Inflammatory macrophage treated with lipopolysaccharide for 4 hours (primary cell): Measurements from ENCODE around the gene SLC25A5.
"Not testable (repeated sequence)": the region's sequence is repeated elsewhere in the genome, so short reads cannot be mapped to it uniquely, and the experiment has no call there.

Source experiments
- DNase-seq: peaks from one replicate; pipeline ENCODE4 v3.0.0-alpha.2; 2020

The SLC25A5 gene

GRCh38 chrX:119467842-119468550 lies at the start of gene SLC25A5:
TSS of gene SLC25A5 (plus strand) at chrX:119468444. CDS start at chrX:119468516, 72 bp downstream.
- DNase-seq, result peak; percentile 83

GRCh38 chrX:119419146-119419545 lies 49.1 kb upstream of the SLC25A5 start:
- DNase-seq, result no peak

- DNase-seq, result no peak
These were observed 48.3 kb upstream of the SLC25A5 start for GRCh38 chrX:119419898-119420297.

- no peak for DNase-seq
These were observed 47.1 kb upstream of the SLC25A5 start for GRCh38 chrX:119421016-119421705.

- DNase-seq, result no peak
These were observed 44.6 kb upstream of the SLC25A5 start for GRCh38 chrX:119423631-119424030.

- DNase-seq, result no peak
These were observed 43.2 kb upstream of the SLC25A5 start for GRCh38 chrX:119424999-119425398.

- DNase-seq, result peak; percentile 4
These were observed 41.0 kb upstream of the SLC25A5 start for GRCh38 chrX:119427024-119427794.

- no peak for DNase-seq
These were observed 40.5 kb upstream of the SLC25A5 start for GRCh38 chrX:119427795-119428185.

GRCh38 chrX:119429471-119429870 lies 38.8 kb upstream of the SLC25A5 start:
- DNase-seq, result no peak

- DNase-seq, result not testable (repeated sequence)
These were observed 26.9 kb upstream of the SLC25A5 start for GRCh38 chrX:119441295-119441694.

GRCh38 chrX:119442286-119442685 lies 26.0 kb upstream of the SLC25A5 start:
- peak; percentile 59 for DNase-seq

GRCh38 chrX:119453202-119453601 lies 15.0 kb upstream of the SLC25A5 start:
- no peak for DNase-seq

- DNase-seq, result no peak
These were observed 13.0 kb upstream of the SLC25A5 start for GRCh38 chrX:119455264-119455663.

GRCh38 chrX:119459181-119459580 lies 9.1 kb upstream of the SLC25A5 start:
- no peak for DNase-seq

GRCh38 chrX:119465555-119465954 lies 2.7 kb upstream of the SLC25A5 start:
- no peak for DNase-seq

- no peak for DNase-seq
These were observed 1.3 kb upstream of the SLC25A5 start for GRCh38 chrX:119466970-119467369.

- DNase-seq, result no peak
These were observed 811 bp upstream of the SLC25A5 start for GRCh38 chrX:119467433-119467832.

- DNase-seq, result peak; percentile 86
These were observed 488 bp downstream of the SLC25A5 start for GRCh38 chrX:119468551-119469312.

GRCh38 chrX:119469313-119469635 lies 1.0 kb downstream of the SLC25A5 start:
- no peak for DNase-seq

GRCh38 chrX:119474615-119475388 lies 6.6 kb downstream of the SLC25A5 start:
- DNase-seq, result no peak

GRCh38 chrX:119475389-119476101 lies 7.3 kb downstream of the SLC25A5 start:
- peak; percentile 21 for DNase-seq

- DNase-seq, result peak; percentile 81
These were observed 9.6 kb downstream of the SLC25A5 start for GRCh38 chrX:119477812-119478232.
